HG03571 (cell line): ENCODE results near the gene RABL6.
"Not testable (repeated sequence)": the region's sequence is repeated elsewhere in the genome, so short reads cannot be mapped to it uniquely, and the experiment has no call there.

Source experiments
- ATAC-seq: cut with Tn5 transposase; IDR thresholded peaks from one replicate; pipeline ENCODE4 v1.9.1; 2021; ENCODE audit not compliant: unreplicated experiment

RABL6 gene

GRCh38 chr9:136774416-136775045 lies 33.2 kb upstream of the RABL6 start:
- ATAC-seq: no peak

DNA sequence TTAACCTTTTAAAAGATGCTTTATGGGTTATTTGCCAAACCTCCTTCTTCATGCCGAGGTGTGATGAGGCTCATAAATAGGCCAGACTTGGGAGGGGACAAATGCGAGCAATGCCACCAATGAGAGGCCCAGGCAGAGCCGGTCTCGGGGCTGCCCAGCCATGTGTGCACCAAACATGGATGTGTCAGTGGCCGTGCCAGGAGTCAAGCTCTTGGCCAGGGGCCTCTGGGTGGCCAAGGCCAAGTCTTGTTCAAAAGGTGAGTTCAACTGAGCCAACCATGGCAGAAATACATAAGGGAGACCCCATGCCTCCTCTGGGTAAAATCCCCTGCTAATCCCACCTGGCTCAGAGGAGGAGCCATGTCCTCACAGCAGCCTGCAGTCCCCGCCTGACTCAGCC lies 32.6 kb upstream of the RABL6 start:
- no peak for ATAC-seq

GRCh38 chr9:136776947-136777346 lies 30.8 kb upstream of the RABL6 start:
- no peak for ATAC-seq

- no peak for ATAC-seq
These were observed 30.4 kb upstream of the RABL6 start for GRCh38 chr9:136777359-136777758.

GRCh38 chr9:136779808-136780207 lies 27.9 kb upstream of the RABL6 start:
- no peak for ATAC-seq

DNA sequence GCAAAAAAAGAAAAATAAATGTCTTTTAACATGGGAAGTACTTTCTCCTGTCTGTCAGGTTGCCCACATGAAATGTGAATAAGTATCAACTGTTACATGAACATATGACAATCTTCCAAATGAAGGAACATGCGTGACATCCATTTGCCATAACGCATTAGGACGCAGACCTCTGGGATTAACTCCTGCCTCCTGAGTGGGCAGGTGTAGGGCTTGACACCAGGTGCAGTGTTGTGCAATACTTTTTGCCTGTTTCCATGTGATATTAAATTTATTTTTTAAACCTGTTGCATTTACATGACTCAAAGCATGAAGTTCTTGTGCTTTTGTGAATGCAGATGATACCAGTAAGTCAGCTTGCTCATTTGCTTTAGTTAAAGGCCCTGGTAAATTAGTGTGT lies 25.3 kb upstream of the RABL6 start:
- ATAC-seq: no peak

- no peak for ATAC-seq
These were observed 23.3 kb upstream of the RABL6 start for GRCh38 chr9:136784249-136784996.

DNA sequence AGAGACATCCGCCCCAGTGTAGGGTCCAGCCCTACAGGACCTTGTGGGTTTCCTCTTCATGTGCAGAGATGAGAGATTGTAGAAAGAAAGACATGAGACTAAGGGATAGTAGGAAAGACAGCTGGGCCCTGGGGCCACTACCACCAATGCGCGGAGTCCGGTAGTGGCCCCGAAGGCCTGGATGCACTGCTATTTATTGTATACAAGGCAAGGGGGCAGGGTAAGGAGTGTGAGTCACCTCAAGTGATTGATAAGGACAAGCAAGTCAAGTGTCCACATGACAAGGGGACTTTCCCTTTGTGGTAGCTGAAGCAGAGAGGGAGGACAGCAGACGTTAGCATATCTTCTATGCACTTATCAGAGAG lies 22.8 kb upstream of the RABL6 start:
- ATAC-seq: no peak

GRCh38 chr9:136785565-136786355 lies 22.0 kb upstream of the RABL6 start:
- not testable (repeated sequence) for ATAC-seq

DNA sequence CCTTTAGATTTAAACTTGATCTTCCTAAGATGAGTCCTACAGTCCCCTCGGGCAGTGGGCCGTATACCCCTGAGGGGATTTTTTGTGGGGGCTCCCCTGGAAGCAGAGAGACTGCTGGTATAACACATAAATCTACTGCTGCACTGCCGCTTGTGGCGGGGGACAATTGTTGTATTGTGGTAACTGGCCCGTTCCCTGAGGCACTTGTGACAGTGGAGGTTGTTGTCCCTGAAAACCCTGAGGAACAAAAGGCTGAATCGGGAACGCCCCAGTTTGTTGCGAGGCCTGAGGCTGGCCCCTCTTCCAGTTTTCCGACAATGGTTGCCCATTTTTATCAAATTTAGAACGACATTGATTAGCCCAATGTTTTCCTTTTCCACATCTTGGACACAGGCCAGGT lies 21.3 kb upstream of the RABL6 start:
- no peak for ATAC-seq

DNA sequence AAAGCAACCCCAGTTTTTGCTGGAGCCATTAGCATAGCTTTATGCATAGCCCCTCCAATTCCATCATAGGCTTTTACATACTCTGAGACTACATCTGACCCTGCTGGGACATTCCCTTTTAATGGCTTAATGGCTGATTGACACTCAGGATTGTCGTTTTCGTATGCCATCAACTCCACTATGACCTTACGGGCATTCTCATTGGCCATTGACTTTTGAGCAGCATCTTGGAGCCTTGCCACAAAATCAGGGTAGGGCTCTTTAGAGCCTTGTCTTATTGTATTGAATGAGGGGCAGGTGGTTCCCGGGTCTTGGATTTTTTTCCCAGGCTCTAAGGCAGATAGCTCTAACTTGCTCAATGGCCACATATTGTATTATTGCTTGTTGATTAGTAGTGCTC lies 20.8 kb upstream of the RABL6 start:
- ATAC-seq: not testable (repeated sequence)

GRCh38 chr9:136787690-136788400 lies 19.9 kb upstream of the RABL6 start:
- ATAC-seq: no peak

DNA sequence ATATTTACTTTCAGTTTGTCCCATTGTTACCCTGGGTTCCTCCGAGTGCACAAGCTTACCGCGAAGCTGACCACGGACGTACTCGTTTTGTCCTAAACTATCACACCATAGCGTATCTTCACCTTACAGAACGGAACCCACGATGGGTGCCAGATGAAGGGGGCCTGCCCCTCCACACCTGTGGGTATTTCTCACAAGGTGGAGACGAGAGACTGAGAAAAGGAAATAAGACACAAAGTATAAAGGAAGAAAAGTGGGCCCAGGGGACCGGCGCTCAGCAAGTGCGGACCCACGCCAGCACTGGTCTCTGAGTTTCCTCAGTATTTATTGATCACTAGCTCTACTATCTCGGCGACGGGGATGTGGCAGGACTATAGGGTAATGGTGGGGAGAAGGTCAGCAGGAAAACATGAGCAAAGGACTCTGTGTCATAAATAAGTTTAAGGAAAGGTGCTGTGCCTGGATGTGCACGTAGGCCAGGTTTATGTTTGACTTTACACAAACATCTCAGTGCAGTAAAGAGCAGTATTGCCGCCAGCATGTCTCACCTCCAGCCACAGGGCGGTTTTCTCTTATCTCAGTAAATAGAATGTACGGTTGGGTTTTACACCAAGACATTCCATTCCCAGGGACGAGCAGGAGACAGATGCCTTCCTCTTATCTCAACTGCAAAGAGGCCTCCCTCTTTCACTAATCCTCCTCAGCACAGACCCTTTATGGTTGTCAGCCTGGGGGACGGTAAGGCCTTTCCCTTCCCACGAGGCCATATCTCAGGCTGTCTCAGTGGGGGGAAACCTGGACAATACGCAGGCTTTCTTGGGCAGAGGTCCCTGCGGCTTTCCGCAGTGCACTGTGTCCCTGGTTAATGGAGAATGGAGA lies 18.9 kb upstream of the RABL6 start:
- not testable (repeated sequence) for ATAC-seq

DNA sequence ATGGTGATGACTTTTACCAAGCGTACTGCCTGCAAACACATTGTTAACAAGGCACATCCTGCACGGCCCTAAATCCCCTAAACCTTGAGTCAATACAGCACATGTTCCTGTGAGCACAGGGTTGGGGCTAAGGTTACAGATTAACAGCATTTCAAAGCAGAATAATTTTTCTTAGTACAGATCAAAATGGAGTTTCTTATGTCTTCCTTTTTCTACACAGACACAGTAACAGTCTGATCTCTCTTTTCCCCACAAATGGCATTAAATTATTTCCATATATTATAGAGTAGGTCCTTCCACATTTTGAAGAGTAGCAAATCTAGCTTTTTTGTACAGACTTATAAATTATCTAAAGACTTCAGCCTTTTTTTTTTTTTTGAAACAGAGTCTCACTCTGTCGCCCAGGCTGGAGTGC lies 18.2 kb upstream of the RABL6 start:
- ATAC-seq: no peak

DNA sequence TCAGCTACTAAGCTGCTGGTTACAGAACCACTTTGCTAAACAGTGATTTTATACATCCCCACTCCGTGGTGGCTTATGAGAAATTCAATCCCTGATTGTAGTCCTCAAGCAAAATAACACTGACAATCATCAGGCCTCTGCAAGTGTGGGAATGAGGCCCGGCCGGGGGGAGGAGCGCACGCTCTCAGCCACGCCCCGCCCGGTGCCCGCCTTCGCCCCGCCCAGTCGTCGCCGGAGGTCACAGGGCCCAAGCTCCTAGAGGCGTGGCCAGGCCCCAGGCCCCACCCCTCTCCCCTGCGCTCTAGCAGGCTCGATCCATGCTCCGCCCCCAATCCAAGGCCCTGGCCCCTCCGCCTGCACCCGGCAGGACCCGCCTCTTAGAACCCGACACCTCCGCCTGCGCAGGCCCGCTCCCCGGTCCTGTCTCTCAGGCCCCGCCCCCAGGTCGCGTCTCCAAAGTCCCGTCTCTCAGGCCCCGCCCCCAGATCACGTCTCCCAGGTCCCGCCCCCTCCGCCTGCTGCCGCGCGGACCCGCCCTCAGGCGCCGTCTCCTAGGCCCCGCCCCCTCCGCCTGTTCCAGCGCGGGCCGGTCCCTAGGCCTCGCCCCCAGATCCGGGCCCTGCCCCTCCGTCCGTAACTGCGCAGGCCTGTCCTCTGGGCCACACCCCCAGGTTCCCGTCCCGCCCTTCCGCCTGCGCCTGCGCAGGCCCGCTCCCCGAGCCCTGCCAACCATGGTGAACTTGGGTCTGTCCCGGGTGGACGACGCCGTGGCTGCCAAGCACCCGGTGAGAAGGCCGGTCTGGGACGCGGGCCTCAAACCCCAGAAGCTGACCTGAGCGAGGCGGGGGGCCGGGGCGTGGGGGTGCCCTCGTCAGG lies 16.9 kb upstream of the RABL6 start, which contains the start of gene TMEM141:
Gene TMEM141, plus strand, starts transcription at position 705 of the 876 bp plus-strand sequence. Its CDS starts 27 bp downstream, at position 732.
- peak; percentile 88 for ATAC-seq

GRCh38 chr9:136791516-136792276 lies 16.1 kb upstream of the RABL6 start:
- ATAC-seq: no peak

DNA sequence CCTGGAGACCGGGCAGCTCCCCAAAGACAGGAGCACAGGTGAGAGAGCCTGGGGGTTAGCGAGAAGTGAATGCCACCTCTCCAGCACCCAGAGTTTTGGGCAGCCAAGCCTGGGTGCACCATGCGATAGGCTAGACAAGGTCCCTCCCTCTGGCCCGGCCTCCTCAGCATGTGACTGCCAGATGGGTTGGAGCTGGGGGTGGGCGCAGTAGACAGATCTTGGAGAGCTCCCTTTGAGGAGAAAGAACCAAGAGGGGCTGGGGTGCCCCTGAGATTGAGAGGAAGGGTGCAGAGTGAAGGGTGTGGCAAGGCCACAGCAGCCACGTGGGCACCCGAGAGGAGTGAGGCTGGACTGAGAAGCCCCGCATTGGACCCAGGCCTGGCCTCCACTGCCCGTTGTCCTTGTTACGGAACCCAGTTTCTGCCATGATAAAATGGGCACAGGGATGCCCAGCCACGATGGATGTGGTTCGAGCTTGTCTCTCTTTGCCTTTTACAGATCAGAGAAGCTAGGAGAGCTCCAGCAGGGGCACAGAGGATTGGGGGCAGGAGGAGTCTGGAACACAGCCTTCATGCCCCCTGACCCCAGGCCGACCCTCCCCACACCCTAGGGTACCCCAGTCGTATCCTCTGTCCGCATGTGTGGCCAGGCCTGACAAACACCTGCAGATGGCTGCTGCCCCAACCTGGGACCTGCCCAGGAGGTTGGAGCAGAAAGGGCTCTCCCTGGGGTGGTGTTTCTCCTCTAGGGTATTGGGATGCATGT lies 15.2 kb upstream of the RABL6 start:
- no peak for ATAC-seq
